Sigmoid colon (tissue), 7 donors: ENCODE results near the gene GCLC. TPM values are rescaled to one million over a fixed set of nuclear protein-coding genes. Genes with fewer than 3 reads are reported as not detected.
A peak's percentile ranks its signal among the peaks of the same experiment; 100 is the strongest.

Experiments
- DNase-seq: peaks from one replicate; pipeline ENCODE4 v3.0.0-alpha.2; 2019
- H3K27ac ChIP-seq, 4 donors: fragments of 200-600 bp; sonication (generic); one replicate each; pipeline ENCODE4 v1.5.1; 2016 to 2019; ENCODE audit warnings: mild to moderate bottlenecking in 1 of 4
- H3K27me3 ChIP-seq, 3 donors: fragments of 200-600 bp; sonication (generic); one replicate each; pipeline ENCODE4 v1.5.1; 2019; ENCODE audit warnings: mild to moderate bottlenecking in 1 of 3
- H3K36me3 ChIP-seq, 4 donors: fragments of 200-600 bp; sonication (generic); one replicate each; pipeline ENCODE4 v1.5.1; 2016 to 2019
- H3K4me1 ChIP-seq, 4 donors: fragments of 200-600 bp; sonication (generic); one replicate each; pipeline ENCODE4 v1.5.1; 2017 to 2019
- H3K4me3 ChIP-seq, 4 donors: fragments of 200-600 bp; sonication (generic); one replicate each; pipeline ENCODE4 v1.5.1; 2017 to 2019; ENCODE audit warnings: mild to moderate bottlenecking in 2 of 4, moderate library complexity in 1 of 4
- H3K9me3 ChIP-seq, 4 donors: fragments of 200-600 bp in 3 of 4; sonication (generic) in 3 of 4; one replicate each; pipeline versions ENCODE4 v1.5.1 to v1.6.1; 2013 to 2019
- EP300 ChIP-seq, 4 donors: sonication (generic); formaldehyde crosslinking; IDR thresholded peaks; one replicate each; pipeline ENCODE4 v1.6.1; 2017; ENCODE audit warnings: antibody characterized with exemption in 4 of 4
- POLR2A ChIP-seq, 2 donors: fragments of 450-650 bp; IDR thresholded peaks; one replicate each; pipeline ENCODE4 v1.6.1; 2016; ENCODE audit warnings: antibody characterized with exemption in 2 of 2, mild to moderate bottlenecking in 2 of 2, moderate library complexity in 2 of 2
- POLR2AphosphoS5 ChIP-seq, 4 donors: sonication (generic); formaldehyde crosslinking; IDR thresholded peaks; one replicate each; pipeline ENCODE4 v1.6.1; 2017; ENCODE audit warnings: antibody characterized with exemption in 4 of 4
- WGBS, 2 donors: extraction: QIAGEN DNeasy Blood & Tissue Kit; methylation state at CpG; one replicate each; pipeline ENCODE4 v1.1.7; 2013; 5-methylcytosine and 5-hydroxymethylcytosine counted together
- intact Hi-C: fragments of 100-400 bp; cut with DNase I; formaldehyde crosslinking; loops from one replicate; pipeline ENCODE4 v1.15.1; 2023
- polyA plus RNA-seq, 3 donors: library from polyadenylated mRNA; stranded (reverse); fragments of 200-250 nt; gene quantifications; one replicate each; pipeline ENCODE4 v1.2.3, GENCODE V29; 2013
- total RNA-seq, 4 donors: library from RNA; depleted of rRNA; stranded (reverse); fragments of >200 nt; gene quantifications; one replicate each; pipeline ENCODE4 v1.1.0, GENCODE V29; 2016
- TF ChIP-seq, protein P1 (sequence below), 4 experiments: fragments of 450-650 bp in 3 of 4; fragments of 200-600 bp in 1 of 4; IDR thresholded peaks; one replicate each; pipeline ENCODE4 v1.5.1; 2016 to 2019; ENCODE audit warnings: antibody characterized with exemption in 4 of 4, mild to moderate bottlenecking in 3 of 4, moderate library complexity in 2 of 4
- donor health status: healthy with polysubstance abuse.
- donor health status: Bipolar disorder and iron deficiency.
- donor health status: healthy.

The GCLC gene
- total and polyA plus RNA-seq, 7 donors: 16.2 to 60.3 (median 53.7) TPM

DNA sequence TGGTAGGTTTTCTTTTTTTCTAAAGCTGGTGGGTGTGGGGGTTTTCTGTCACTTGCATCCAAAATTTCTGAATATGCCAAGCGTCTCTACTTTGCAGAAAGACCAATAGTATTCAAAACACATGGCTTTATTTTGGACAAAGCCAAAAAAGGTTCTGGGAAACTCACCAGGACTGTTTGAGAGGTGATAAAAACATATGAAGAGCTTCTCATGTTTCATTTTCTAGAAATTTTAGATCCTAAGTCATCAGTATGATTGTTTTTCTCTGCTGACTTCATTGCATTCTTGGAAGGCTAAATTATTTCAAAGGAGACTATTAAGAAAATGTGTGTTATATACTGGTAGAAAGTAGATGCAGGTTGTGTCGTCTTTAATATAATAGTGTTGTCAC lies 51.3 kb downstream of the GCLC start:
- Histone ChIP-seq H3K9me3 (no peaks in the 10 kb centered on the region), H3K4me3 (peak overlapping the region in 3 of 4 donors; percentile 12 to 20 (median 12)), H3K36me3 (peaks cover 0 to 9% (median 1%) of the 10 kb centered on the region in 4 donors), H3K27ac (peak overlapping the region in 2 of 4 donors; percentile 32 to 52), H3K27me3 (no peaks in the 10 kb centered on the region), H3K4me1 (peaks cover 0 to 39% (median 25%) of the 10 kb centered on the region in 4 donors)
- intact Hi-C loops: loop anchor here (1.0 to 10.0 kb wide), 3 partner anchors 158 to 461 kb away; no protein-coding TSS in a partner anchor
- no peak for DNase-seq
- TF ChIP-seq POLR2A (IDR thresholded peaks at IDR 0.05) (no peak), EP300 (IDR thresholded peaks at IDR 0.05) (no peak), POLR2AphosphoS5 (IDR thresholded peaks at IDR 0.05) (no peak)
- TF ChIP-seq, protein P1, sequence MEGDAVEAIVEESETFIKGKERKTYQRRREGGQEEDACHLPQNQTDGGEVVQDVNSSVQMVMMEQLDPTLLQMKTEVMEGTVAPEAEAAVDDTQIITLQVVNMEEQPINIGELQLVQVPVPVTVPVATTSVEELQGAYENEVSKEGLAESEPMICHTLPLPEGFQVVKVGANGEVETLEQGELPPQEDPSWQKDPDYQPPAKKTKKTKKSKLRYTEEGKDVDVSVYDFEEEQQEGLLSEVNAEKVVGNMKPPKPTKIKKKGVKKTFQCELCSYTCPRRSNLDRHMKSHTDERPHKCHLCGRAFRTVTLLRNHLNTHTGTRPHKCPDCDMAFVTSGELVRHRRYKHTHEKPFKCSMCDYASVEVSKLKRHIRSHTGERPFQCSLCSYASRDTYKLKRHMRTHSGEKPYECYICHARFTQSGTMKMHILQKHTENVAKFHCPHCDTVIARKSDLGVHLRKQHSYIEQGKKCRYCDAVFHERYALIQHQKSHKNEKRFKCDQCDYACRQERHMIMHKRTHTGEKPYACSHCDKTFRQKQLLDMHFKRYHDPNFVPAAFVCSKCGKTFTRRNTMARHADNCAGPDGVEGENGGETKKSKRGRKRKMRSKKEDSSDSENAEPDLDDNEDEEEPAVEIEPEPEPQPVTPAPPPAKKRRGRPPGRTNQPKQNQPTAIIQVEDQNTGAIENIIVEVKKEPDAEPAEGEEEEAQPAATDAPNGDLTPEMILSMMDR (IDR thresholded peaks at IDR 0.05): no peak
- 75 to 88% methylated on average over 2 of the region's 2 CpGs for WGBS, 2 donors

- H3K4me3 ChIP-seq: peak overlapping the region in 3 of 4 donors; percentile 12 to 20 (median 12)
- H3K9me3 ChIP-seq: no peaks in the 10 kb centered on the region
- H3K36me3 ChIP-seq: peaks cover 0 to 3% (median 0%) of the 10 kb centered on the region in 4 donors
- TF ChIP-seq POLR2A (IDR thresholded peaks at IDR 0.05): no peak
- TF ChIP-seq, protein P1 (IDR thresholded peaks at IDR 0.05): peak; percentile 50 to 72 (median 65)
- WGBS, 2 donors: 13 to 32% methylated on average over 11 of the region's 11 CpGs
- peaks cover 0 to 39% (median 25%) of the 10 kb centered on the region in 4 donors for H3K4me1 ChIP-seq
- intact Hi-C loops: loop anchor here (1.0 to 10.0 kb wide), 3 partner anchors 158 to 462 kb away; no protein-coding TSS in a partner anchor
- DNase-seq: no peak
- H3K27me3 ChIP-seq: no peaks in the 10 kb centered on the region
- peak overlapping the region in 2 of 4 donors; percentile 32 to 52 for H3K27ac ChIP-seq
Observed at GRCh38 chr6:53492860-53493634, 51.9 kb downstream of the GCLC start.

DNA sequence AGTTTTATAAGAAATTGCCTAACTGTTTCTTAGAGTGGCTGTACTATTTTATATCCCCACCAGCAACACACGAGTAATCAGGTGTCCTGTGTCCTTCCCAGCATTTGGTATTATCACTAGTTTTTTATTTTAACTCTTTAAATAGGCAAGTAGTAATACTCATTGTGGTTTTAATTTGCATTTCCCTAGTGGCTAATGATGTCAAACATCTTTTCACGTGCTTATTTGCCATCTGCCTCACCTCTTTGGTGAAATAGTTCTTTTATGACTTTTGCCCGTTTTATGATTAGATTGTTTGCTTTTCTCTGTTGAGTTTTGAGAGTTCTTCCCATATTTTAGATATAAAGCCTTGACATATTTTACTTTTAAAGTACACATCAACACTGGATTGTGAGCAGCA lies 57.8 kb downstream of the GCLC start:
- no peak for TF ChIP-seq POLR2A (IDR thresholded peaks at IDR 0.05)
- no peak for TF ChIP-seq POLR2AphosphoS5 (IDR thresholded peaks at IDR 0.05)
- no peak for TF ChIP-seq EP300 (IDR thresholded peaks at IDR 0.05)
- TF ChIP-seq, protein P1 (IDR thresholded peaks at IDR 0.05): no peak
- Histone ChIP-seq H3K27me3 (no peaks in the 10 kb centered on the region), H3K9me3 (no peaks in the 10 kb centered on the region), H3K4me3 (no peak overlapping the region), H3K4me1 (peaks cover 0 to 11% (median 5%) of the 10 kb centered on the region in 4 donors), H3K36me3 (no peaks in the 10 kb centered on the region), H3K27ac (no peak overlapping the region)
- intact Hi-C loops: loop anchor here (10.0 kb wide), 1 partner anchor 132 kb away; no protein-coding TSS in a partner anchor
- 3 to 34% methylated on average over 3 of the region's 3 CpGs for WGBS, 2 donors
- DNase-seq: no peak

DNA sequence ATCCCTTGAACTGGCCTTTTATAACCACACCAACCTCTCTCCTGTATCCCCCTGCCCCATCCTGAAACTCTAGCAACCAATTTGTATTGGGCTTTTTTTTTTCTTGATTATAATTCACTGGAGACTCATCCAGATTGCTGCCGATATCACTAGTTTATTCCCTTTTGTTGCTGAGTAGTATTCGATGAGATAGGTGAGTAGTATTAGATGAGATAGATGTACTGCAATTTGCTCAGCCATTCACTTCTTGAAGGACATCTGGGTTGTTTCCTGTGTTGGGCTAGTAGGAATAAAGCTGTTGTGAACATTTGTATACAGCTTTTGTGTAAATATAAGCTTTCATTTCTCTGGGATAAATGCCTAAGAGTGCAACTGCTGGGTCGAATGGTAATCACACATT lies 58.2 kb downstream of the GCLC start:
- 36 to 69% methylated on average over 3 of the region's 3 CpGs for WGBS, 2 donors
- H3K4me3 ChIP-seq: no peak overlapping the region
- no peak for DNase-seq
- no peaks in the 10 kb centered on the region for H3K36me3 ChIP-seq
- no peaks in the 10 kb centered on the region for H3K27me3 ChIP-seq
- TF ChIP-seq, protein P1 (IDR thresholded peaks at IDR 0.05): no peak
- TF ChIP-seq POLR2AphosphoS5 (IDR thresholded peaks at IDR 0.05): no peak
- TF ChIP-seq POLR2A (IDR thresholded peaks at IDR 0.05): no peak
- TF ChIP-seq EP300 (IDR thresholded peaks at IDR 0.05): no peak
- intact Hi-C loops: loop anchor here (10.0 kb wide), 1 partner anchor 132 kb away; no protein-coding TSS in a partner anchor
- H3K4me1 ChIP-seq: peaks cover 0 to 11% (median 5%) of the 10 kb centered on the region in 4 donors
- no peaks in the 10 kb centered on the region for H3K9me3 ChIP-seq
- no peak overlapping the region for H3K27ac ChIP-seq
